Left kidney (tissue), 1 donor: ENCODE data around the gene RALY. TPM values are rescaled to one million over a fixed set of nuclear protein-coding genes. Genes with fewer than 3 reads are reported as not detected.

Source experiments
- polyA plus RNA-seq: library from polyadenylated mRNA; unstranded; fragments of 120-200 nt; gene quantifications from one replicate; pipeline ENCODE4 v1.2.1, GENCODE V29; 2013; ENCODE audit not compliant: insufficient read length

The RALY gene
- polyA plus RNA-seq, 1 donor = 144 TPM

Other genes starting within 250 kb of the RALY start
- gene CHMP4B, start 182.6 kb upstream of the RALY start, polyA plus RNA-seq = 93.7 TPM
- 50.6 TPM for gene EIF2S2, start 118.3 kb downstream of the RALY start, polyA plus RNA-seq
- 0.70 TPM for gene ASIP, start 247.5 kb downstream of the RALY start, polyA plus RNA-seq